ENCODE data around the gene INAFM2.

INAFM2 gene

DNA sequence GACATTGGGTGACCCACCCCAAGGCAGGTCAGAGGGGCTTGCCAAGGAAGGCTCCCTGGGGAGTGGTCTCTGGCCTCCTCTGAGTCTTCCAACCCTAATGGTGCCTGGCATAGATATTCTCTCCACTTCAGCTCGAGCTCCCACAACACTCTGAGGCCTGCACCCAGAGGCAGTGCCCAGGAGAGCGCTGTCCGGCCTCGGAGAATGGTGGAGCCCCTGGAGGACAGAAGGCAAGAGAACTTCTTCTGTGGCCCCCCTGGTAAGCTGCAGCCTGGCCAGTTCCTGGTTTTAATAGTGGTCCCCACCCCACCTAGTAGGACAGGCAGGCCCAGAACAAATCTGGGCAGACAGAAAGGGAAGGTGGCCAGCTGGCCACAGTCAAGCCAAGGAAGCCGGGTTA is 41.5 kb downstream of the INAFM2 start:
- DNase-seq (ENCODE audit: low spot score), result no peak

DNA sequence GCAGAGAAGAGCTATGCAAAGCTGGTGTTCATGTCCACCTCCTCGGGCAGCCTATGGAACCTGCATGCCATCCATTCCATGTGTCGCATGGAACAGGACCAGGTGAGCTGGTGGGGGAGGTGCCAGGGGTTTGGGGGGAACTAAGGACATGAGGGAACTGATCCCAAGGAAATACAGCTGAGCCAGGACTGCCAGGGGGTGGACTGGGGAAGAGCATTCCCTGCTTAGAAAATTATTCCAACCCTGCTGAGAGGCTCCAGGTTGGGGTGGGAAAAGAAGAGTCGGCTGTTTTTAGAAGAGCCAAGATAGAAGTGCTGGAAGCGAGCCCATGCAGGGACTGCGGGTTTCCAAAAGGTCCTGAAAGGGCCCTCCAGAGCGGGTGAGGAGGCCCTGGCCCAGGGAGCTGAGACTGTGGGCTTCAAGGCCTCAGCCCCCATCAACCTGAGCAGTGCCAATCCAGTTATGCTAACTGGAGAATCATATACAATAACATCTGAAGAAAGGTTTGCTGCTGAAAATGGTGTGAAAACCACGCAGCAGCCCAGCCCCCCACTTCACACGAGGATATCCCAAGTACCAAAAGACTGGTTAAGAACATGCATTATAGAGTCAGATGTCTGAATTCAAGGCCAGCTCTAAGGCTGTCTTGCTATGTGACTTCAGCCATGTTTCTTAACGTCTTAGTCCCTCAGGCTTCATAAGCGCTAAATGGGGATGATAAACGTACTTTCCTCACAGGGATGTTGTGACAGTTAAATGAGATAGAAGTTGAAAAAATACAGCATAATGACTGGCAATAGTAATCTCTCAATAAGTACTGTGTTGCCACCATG is 42.3 kb downstream of the INAFM2 start:
- no peak for DNase-seq (ENCODE audit: low spot score)

DNA sequence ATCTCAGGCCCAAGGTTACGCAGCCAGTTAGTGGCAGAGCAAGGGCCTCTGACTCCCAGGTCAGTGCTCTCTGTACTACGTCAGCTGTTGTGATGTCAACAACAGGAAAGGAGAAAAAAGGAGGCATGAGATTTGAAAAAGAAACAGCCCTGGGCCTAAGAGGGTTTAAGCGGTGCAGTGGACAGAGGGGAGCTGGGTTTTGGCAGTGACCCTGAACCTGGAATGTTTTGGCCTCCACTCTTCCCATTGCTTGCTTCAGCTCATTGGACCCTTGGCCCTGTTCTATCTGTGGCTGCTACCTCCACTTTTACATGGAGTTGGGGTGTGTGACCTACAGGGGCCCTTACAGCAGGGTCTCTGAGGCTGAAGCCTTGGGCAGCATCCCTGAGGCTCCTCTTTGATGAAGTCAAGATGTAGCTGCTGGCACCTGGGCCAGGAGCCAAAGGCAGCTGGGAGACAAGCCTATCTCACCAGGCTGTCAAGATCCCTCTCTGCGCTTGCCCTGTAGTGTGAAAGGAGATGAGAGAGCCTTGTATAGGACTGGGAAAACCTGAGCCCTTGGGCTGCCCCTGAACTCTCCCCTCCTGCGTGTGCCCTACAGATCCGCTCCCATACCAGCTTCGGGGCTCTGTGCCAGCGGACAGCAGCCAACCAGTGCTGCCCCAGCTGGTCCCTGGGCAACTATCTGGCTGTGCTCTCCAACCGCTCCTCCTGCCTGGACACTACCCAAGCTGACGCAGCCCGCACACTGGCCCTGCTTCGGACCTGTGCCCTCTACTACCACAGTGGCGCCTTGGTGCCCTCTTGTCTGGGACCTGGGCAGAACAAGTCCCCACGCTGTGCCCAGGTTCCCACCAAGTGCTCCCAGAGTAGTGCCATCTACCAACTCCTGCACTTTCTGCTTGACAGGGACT is 43.2 kb downstream of the INAFM2 start:
- DNase-seq (ENCODE audit: low spot score), result no peak

DNA sequence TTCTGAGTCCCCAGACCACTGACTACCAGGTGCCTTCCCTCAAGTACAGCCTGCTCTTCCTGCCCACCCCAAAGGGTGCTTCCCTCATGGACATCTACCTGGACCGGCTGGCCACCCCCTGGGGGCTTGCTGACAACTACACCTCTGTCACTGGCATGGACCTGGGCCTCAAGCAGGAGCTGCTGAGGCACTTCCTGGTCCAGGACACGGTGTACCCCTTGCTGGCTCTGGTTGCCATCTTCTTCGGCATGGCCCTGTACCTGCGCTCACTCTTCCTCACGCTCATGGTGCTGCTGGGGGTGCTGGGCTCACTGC is 43.8 kb downstream of the INAFM2 start:
- no peak for DNase-seq (ENCODE audit: low spot score)

DNA sequence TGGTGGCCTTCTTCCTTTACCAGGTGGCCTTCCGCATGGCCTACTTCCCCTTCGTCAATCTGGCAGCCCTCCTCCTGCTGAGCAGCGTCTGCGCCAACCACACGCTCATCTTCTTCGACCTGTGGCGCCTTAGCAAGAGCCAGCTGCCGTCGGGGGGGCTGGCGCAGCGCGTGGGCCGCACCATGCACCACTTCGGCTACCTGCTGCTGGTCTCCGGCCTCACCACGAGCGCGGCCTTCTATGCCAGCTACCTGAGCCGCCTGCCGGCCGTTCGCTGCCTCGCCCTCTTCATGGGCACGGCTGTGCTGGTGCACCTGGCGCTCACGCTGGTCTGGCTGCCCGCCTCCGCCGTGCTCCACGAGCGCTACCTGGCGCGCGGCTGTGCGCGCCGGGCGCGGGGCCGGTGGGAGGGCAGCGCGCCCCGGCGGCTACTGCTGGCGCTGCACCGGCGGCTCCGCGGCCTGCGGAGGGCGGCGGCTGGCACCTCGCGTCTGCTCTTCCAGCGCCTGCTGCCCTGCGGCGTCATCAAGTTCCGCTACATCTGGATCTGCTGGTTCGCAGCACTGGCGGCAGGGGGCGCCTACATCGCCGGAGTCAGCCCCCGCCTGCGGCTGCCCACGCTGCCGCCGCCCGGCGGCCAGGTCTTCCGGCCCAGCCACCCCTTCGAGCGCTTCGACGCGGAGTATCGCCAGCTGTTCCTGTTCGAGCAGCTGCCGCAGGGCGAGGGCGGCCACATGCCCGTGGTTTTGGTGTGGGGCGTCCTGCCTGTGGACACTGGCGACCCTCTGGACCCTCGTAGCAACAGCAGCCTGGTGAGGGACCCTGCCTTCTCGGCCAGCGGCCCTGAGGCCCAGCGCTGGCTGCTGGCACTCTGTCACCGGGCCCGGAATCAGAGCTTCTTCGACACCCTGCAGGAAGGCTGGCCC is 44.5 kb downstream of the INAFM2 start:
- peak; percentile 89 for DNase-seq (ENCODE audit: low spot score)

DNA sequence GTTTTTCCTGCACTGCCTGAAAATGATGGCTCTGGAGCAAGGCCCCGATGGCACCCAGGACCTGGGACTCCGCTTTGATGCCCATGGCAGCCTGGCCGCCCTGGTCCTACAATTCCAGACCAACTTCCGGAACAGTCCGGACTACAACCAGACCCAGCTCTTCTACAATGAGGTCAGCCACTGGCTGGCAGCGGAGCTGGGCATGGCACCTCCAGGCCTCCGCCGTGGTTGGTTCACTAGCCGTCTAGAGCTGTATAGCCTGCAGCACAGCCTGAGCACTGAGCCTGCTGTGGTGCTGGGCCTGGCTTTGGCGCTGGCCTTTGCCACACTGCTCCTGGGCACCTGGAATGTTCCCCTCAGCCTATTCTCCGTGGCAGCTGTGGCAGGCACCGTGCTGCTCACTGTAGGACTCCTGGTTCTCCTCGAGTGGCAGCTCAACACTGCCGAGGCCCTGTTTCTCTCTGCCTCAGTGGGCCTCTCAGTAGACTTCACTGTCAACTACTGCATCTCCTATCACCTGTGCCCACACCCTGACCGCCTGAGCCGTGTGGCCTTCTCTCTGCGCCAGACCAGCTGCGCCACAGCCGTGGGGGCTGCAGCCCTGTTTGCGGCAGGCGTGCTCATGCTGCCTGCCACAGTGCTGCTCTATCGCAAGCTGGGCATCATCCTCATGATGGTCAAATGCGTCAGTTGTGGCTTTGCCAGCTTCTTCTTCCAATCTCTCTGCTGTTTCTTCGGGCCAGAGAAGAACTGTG is 45.4 kb downstream of the INAFM2 start:
- DNase-seq (ENCODE audit: low spot score), result no peak

DNA sequence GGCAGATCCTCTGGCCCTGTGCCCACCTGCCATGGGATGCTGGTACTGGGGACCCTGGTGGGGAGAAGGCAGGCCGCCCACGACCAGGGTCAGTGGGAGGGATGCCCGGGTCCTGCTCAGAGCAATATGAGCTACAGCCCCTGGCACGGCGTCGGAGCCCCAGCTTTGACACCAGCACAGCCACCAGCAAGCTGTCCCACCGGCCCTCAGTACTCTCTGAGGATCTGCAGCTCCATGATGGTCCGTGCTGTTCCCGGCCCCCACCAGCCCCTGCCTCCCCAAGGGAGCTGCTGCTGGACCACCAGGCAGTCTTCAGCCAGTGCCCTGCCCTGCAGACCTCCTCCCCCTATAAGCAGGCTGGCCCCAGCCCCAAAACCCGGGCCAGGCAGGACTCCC is 46.0 kb downstream of the INAFM2 start:
- no peak for DNase-seq (ENCODE audit: low spot score)

DNA sequence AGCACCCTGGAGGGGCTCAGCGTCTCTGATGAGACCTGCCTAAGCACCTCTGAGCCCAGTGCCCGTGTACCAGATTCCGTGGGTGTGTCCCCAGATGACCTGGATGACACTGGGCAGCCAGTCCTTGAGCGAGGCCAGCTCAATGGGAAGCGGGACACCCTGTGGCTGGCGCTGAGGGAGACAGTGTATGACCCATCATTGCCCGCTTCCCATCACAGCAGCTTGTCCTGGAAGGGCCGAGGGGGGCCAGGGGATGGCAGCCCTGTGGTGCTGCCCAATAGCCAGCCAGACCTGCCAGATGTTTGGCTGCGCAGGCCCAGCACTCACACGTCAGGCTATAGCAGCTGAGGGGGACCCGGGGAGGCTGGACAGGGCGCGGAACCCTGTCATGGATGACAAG is 46.5 kb downstream of the INAFM2 start:
- no peak for DNase-seq (ENCODE audit: low spot score)

DNA sequence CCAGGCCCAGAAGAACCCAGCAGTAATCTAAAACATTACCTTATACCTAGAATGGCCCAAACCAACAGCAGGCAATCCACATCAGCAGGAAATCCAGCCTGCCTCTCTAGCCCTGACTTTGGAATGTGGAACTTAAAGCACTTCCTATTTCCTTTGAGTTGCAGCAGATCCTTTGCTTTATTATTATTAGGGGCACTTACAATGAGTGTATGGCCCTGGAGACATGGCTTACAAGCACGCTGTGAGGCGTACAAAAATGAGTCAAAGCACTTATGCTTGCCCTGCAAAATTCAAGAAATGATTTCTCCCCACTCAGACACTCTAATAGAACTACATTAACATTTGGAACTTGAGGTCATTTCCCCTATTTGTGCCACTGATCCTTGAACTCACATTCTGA is 49.5 kb downstream of the INAFM2 start:
- DNase-seq (ENCODE audit: low spot score), result no peak
